Thoracic aorta (tissue), 2 donors: ENCODE measurements around the gene NRXN3. TPM values are rescaled to one million over a fixed set of nuclear protein-coding genes. Genes with fewer than 3 reads are reported as not detected.

Experiments used
- ATAC-seq: fragments of 150-250 bp; one replicate; pipeline ENCODE4 v1.8.0; 2017; ENCODE audit warnings: low read depth; ENCODE audit not compliant: insufficient number of reproducible peaks, low FRiP score
- DNase-seq: peaks from one replicate; pipeline ENCODE4 v3.0.0-alpha.2; 2020; ENCODE audit warnings: low spot score
- H3K27ac ChIP-seq, 2 donors: fragments of 200-600 bp; sonication (generic); 1 replicate in 1 of 2; 2 replicates in 1 of 2; pipeline ENCODE4 v1.5.1; 2016; ENCODE audit warnings: mild to moderate bottlenecking in 2 of 2, moderate library complexity in 2 of 2
- H3K27me3 ChIP-seq: fragments of 200-600 bp; sonication (generic); replicated peaks from 2 replicates; pipeline ENCODE4 v1.6.0; 2016; ENCODE audit warnings: mild to moderate bottlenecking; ENCODE audit not compliant: insufficient read depth
- H3K36me3 ChIP-seq: fragments of 200-600 bp; sonication (generic); one replicate; pipeline ENCODE4 v1.5.1; 2016
- H3K4me1 ChIP-seq, 2 donors: fragments of 200-600 bp; sonication (generic); 1 replicate in 1 of 2; 2 replicates in 1 of 2; pipeline versions ENCODE4 v1.5.1 to v1.6.0; 2016; ENCODE audit warnings: low read depth in 2 of 2, mild to moderate bottlenecking in 1 of 2; ENCODE audit not compliant: control insufficient read depth in 1 of 2
- H3K4me3 ChIP-seq: fragments of 200-600 bp; sonication (generic); 2 replicates; pipeline ENCODE4 v1.5.1; 2016; ENCODE audit warnings: mild to moderate bottlenecking
- H3K9me3 ChIP-seq: fragments of 200-600 bp; sonication (generic); 2 replicates; pipeline ENCODE4 v1.5.1; 2016
- CTCF ChIP-seq: fragments of 200-600 bp; sonication (generic); IDR thresholded peaks from one replicate; pipeline ENCODE4 v1.5.1; 2019; ENCODE audit warnings: antibody characterized with exemption
- total RNA-seq, 2 donors: library from RNA; depleted of rRNA; stranded (reverse); fragments of >200 nt; gene quantifications; one replicate each; pipeline versions ENCODE4 v1.1.0 to v1.2.3, GENCODE V29; 2016

NRXN3 gene
- total RNA-seq, 2 donors from 2014 or later, result 5.6 to 33.3 TPM

GRCh38 chr14:79587875-79588274 lies 1417.7 kb downstream of the NRXN3 start:
- Histone ChIP-seq H3K4me3 (no peak overlapping the region), H3K27ac (no peak overlapping the region), H3K4me1 (peaks cover 7 to 39% of the 10 kb centered on the region in 2 donors), H3K27me3 (no peaks in the 10 kb centered on the region), H3K9me3 (no peaks in the 10 kb centered on the region), H3K36me3 (no peaks in the 10 kb centered on the region)
- TF ChIP-seq CTCF, result no peak
- DNase-seq (no peak), ATAC-seq (no peak)

GRCh38 chr14:79588398-79588797 lies 1418.2 kb downstream of the NRXN3 start:
- DNase-seq (no peak), ATAC-seq (no peak)
- no peak overlapping the region for H3K27ac ChIP-seq
- no peaks in the 10 kb centered on the region for H3K36me3 ChIP-seq
- no peak overlapping the region for H3K4me3 ChIP-seq
- peaks cover 7 to 39% of the 10 kb centered on the region in 2 donors for H3K4me1 ChIP-seq
- H3K9me3 ChIP-seq, result no peaks in the 10 kb centered on the region
- TF ChIP-seq CTCF, result no peak
- H3K27me3 ChIP-seq, result no peaks in the 10 kb centered on the region

GRCh38 chr14:79596551-79596950 lies 1426.4 kb downstream of the NRXN3 start:
- H3K27me3 ChIP-seq, result no peaks in the 10 kb centered on the region
- no peaks in the 10 kb centered on the region for H3K9me3 ChIP-seq
- H3K36me3 ChIP-seq, result no peaks in the 10 kb centered on the region
- no peak for TF ChIP-seq CTCF
- H3K4me3 ChIP-seq, result no peak overlapping the region
- ATAC-seq (no peak), DNase-seq (no peak)
- H3K4me1 ChIP-seq, result no peaks in the 10 kb centered on the region
- no peak overlapping the region for H3K27ac ChIP-seq

- no peaks in the 10 kb centered on the region for H3K36me3 ChIP-seq
- no peak overlapping the region for H3K27ac ChIP-seq
- no peak for DNase-seq
- no peak for ATAC-seq
- H3K4me3 ChIP-seq, result no peak overlapping the region
- no peaks in the 10 kb centered on the region for H3K9me3 ChIP-seq
- TF ChIP-seq CTCF, result no peak
- H3K27me3 ChIP-seq, result no peaks in the 10 kb centered on the region
- H3K4me1 ChIP-seq, result no peaks in the 10 kb centered on the region
Measured at GRCh38 chr14:79597566-79597965, 1427.4 kb downstream of the NRXN3 start.

- DNase-seq (no peak), ATAC-seq (no peak)
- H3K27me3 ChIP-seq, result no peaks in the 10 kb centered on the region
- H3K27ac ChIP-seq, result no peak overlapping the region
- TF ChIP-seq CTCF, result no peak
- H3K4me3 ChIP-seq, result no peak overlapping the region
- H3K36me3 ChIP-seq, result no peaks in the 10 kb centered on the region
- H3K9me3 ChIP-seq, result no peaks in the 10 kb centered on the region
- H3K4me1 ChIP-seq, result no peaks in the 10 kb centered on the region
Measured at GRCh38 chr14:79598339-79598738, 1428.2 kb downstream of the NRXN3 start.
